Neural cell (in vitro differentiated cells): ENCODE measurements around the gene DPH1.

Experiments used
- EP300 ChIP-seq: fragments of 450-650 bp; conservative IDR thresholded peaks from 2 replicates; pipeline ENCODE4 v1.6.1; 2014; ENCODE audit warnings: antibody characterized with exemption, mild to moderate bottlenecking, moderate library complexity; ENCODE audit not compliant: poor library complexity, severe bottlenecking
- MXI1 ChIP-seq: fragments of 450-650 bp; conservative IDR thresholded peaks from 2 replicates; pipeline ENCODE4 v1.6.1; 2014; ENCODE audit warnings: antibody characterized with exemption, mild to moderate bottlenecking; ENCODE audit not compliant: poor library complexity, severe bottlenecking
- POLR2AphosphoS5 ChIP-seq: IDR thresholded peaks from 2 replicates; pipeline ENCODE4 v1.6.1; 2012
- SMC3 ChIP-seq: fragments of 450-650 bp; conservative IDR thresholded peaks from 2 replicates; pipeline ENCODE4 v1.6.1; 2014; ENCODE audit warnings: antibody characterized with exemption, mild to moderate bottlenecking, moderate library complexity; ENCODE audit not compliant: poor library complexity
- TF ChIP-seq, protein P1 (sequence below): fragments of 450-650 bp; IDR thresholded peaks from 2 replicates; pipeline ENCODE4 v1.5.1; 2014; ENCODE audit warnings: antibody characterized with exemption, mild to moderate bottlenecking, moderate library complexity; ENCODE audit not compliant: poor library complexity, severe bottlenecking

DNA sequence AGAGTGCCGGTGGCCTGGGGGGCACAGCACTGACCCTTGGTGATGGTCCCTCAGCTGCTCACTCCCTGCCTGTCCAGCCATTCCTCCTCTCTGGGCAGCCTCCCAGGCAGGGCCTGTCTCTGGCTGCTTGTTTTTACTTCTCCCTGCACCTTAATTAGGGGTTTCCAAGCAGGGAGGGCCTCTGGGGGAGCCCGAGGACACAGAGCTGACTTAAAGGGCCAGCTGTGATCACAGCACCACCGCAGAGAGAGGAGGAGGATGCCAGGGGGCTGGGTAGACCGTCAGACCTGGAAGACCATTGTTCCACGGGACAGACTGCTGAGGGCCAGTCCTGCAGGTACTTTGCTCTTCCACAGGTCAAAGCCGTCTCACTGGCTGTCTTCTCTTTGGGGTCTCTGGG is 1.2 kb upstream of the DPH1 start:
- TF ChIP-seq, protein P1, sequence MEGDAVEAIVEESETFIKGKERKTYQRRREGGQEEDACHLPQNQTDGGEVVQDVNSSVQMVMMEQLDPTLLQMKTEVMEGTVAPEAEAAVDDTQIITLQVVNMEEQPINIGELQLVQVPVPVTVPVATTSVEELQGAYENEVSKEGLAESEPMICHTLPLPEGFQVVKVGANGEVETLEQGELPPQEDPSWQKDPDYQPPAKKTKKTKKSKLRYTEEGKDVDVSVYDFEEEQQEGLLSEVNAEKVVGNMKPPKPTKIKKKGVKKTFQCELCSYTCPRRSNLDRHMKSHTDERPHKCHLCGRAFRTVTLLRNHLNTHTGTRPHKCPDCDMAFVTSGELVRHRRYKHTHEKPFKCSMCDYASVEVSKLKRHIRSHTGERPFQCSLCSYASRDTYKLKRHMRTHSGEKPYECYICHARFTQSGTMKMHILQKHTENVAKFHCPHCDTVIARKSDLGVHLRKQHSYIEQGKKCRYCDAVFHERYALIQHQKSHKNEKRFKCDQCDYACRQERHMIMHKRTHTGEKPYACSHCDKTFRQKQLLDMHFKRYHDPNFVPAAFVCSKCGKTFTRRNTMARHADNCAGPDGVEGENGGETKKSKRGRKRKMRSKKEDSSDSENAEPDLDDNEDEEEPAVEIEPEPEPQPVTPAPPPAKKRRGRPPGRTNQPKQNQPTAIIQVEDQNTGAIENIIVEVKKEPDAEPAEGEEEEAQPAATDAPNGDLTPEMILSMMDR: no peak
- no peak for TF ChIP-seq EP300
- TF ChIP-seq SMC3: no peak
- TF ChIP-seq POLR2AphosphoS5: no peak
- TF ChIP-seq MXI1: no peak
